DOHH2 (cell line): Measurements from ENCODE around the gene PLB1.

Experiments
- H3F3A ChIP-seq: fragments of 200-600 bp; sonication (generic), shearing (Covaris generic); 2 replicates; pipeline ENCODE4 v1.6.0; 2016; ENCODE audit warnings: antibody characterized with exemption, mild to moderate bottlenecking; ENCODE audit not compliant: control insufficient read depth, insufficient read depth
- H3K27ac ChIP-seq: fragments of 200-600 bp; sonication (generic); 2 replicates; pipeline ENCODE4 v1.5.1; 2014; ENCODE audit warnings: low read depth, mild to moderate bottlenecking, low read length, moderate library complexity
- H3K27me3 ChIP-seq: fragments of 200-600 bp; sonication (generic); 2 replicates; pipeline ENCODE4 v1.6.1; 2014; ENCODE audit warnings: mild to moderate bottlenecking, low read length, mixed read lengths; ENCODE audit not compliant: control insufficient read depth
- H3K36me3 ChIP-seq: fragments of 200-600 bp; sonication (generic); 2 replicates; pipeline ENCODE4 v1.6.1; 2014; ENCODE audit warnings: mild to moderate bottlenecking, low read length, moderate library complexity, mixed read lengths; ENCODE audit not compliant: control insufficient read depth
- H3K4me1 ChIP-seq: fragments of 200-600 bp; sonication (generic); 2 replicates; pipeline ENCODE4 v1.6.1; 2014; ENCODE audit warnings: mild to moderate bottlenecking, low read length, mixed read lengths; ENCODE audit not compliant: control insufficient read depth
- H3K4me2 ChIP-seq: fragments of 200-600 bp; sonication (generic); 2 replicates; pipeline ENCODE4 v1.6.0; 2014; ENCODE audit warnings: mild to moderate bottlenecking, low read length, moderate library complexity
- H3K4me3 ChIP-seq: fragments of 200-600 bp; sonication (generic); 2 replicates; pipeline ENCODE4 v1.5.1; 2014; ENCODE audit warnings: mild to moderate bottlenecking, low read length, mixed read lengths
- H3K79me2 ChIP-seq: fragments of 200-600 bp; sonication (generic); 2 replicates; pipeline ENCODE4 v1.6.1; 2014; ENCODE audit warnings: mild to moderate bottlenecking, low read length, mixed read lengths; ENCODE audit not compliant: control insufficient read depth
- H3K9me2 ChIP-seq: fragments of 200-600 bp; sonication (generic); replicated peaks from 2 replicates; pipeline ENCODE4 v1.6.1; 2014; ENCODE audit warnings: mild to moderate bottlenecking, low read length, mixed read lengths; ENCODE audit not compliant: control insufficient read depth
- H3K9me3 ChIP-seq: fragments of 200-600 bp; sonication (generic); 2 replicates; pipeline ENCODE4 v1.6.1; 2014; ENCODE audit warnings: antibody characterized with exemption, low read length, mixed read lengths; ENCODE audit not compliant: control insufficient read depth, insufficient read depth
- H4K20me1 ChIP-seq: fragments of 200-600 bp; sonication (generic); 2 replicates; pipeline ENCODE4 v1.6.0; 2014; ENCODE audit warnings: low read depth, mild to moderate bottlenecking, antibody characterized with exemption, low read length, moderate library complexity; ENCODE audit not compliant: control insufficient read depth, insufficient read depth
- CTCF ChIP-seq: fragments of 200-600 bp; sonication (generic); IDR thresholded peaks from one replicate; pipeline ENCODE4 v1.5.1; 2014; ENCODE audit warnings: antibody characterized with exemption, mild to moderate bottlenecking, low read depth, low read length; ENCODE audit not compliant: poor library complexity, severe bottlenecking
- EZH2phosphoT487 ChIP-seq: fragments of 200-600 bp; sonication (generic); IDR thresholded peaks from 2 replicates; pipeline ENCODE4 v1.6.1; 2017; ENCODE audit warnings: borderline replicate concordance, mild to moderate bottlenecking, antibody characterized with exemption, low read length, moderate library complexity, mixed read lengths

Gene PLB1

GRCh38 chr2:28613186-28613585 lies 117.3 kb downstream of the PLB1 start:
- Histone ChIP-seq H3K9me2 (no peaks in the 10 kb centered on the region), H3K27me3 (peaks cover 21% of the 10 kb centered on the region), H3K79me2 (no peaks in the 10 kb centered on the region), H3K9me3 (no peaks in the 10 kb centered on the region), H3K36me3 (no peaks in the 10 kb centered on the region), H3F3A (no peaks in the 10 kb centered on the region), H3K4me1 (no peaks in the 10 kb centered on the region), H3K27ac (no peak overlapping the region), H3K4me3 (no peak overlapping the region), H3K4me2 (no peak overlapping the region), H4K20me1 (no peaks in the 10 kb centered on the region)
- no peak for TF ChIP-seq EZH2phosphoT487
- no peak for TF ChIP-seq CTCF

DNA sequence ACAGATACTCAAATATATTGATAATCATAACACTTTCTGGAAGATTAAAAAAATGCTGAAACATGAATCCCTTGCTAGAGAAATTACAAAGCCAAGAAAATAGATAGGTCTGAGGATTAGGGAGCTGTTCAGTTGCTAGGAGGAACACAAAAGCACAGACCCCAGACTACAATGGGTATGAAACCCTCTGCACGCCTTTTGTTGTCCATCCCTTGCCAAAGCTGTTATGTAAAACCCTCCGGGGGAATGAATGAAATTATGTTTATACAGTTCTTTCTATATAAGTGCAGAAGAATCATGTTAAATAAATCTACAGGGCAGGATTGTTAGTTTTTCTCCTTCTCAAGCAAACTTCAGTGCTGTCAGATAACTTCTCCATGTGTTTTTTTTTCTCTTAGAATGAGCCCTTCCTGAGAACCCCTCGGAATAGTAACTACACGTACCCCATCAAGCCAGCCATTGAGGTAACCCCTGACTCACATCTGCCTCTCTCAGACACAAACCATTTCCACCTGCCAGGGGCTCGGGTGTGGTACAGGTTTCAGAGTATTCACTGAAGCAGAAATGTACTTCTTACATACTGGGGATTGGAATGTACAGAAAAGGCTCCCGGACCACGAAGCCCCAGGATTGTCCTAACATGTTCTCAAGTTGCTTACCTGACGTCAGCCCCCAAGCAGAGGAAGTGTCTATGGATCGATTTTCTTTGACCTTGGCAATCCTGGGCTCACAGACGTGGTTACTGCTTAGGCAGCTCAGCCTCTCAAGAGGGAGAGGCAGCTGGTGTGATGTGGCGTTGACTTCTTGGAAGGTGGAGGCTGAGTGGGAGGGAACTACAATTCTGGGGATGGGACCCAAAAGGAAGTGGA lies 118.0 kb downstream of the PLB1 start:
- H3K4me2 ChIP-seq, result no peak overlapping the region
- H4K20me1 ChIP-seq, result no peaks in the 10 kb centered on the region
- TF ChIP-seq CTCF, result no peak
- TF ChIP-seq EZH2phosphoT487, result no peak
- H3K27ac ChIP-seq, result no peak overlapping the region
- no peaks in the 10 kb centered on the region for H3K9me2 ChIP-seq
- no peaks in the 10 kb centered on the region for H3K4me1 ChIP-seq
- H3K9me3 ChIP-seq, result no peaks in the 10 kb centered on the region
- no peaks in the 10 kb centered on the region for H3K36me3 ChIP-seq
- peaks cover 14% of the 10 kb centered on the region for H3K27me3 ChIP-seq
- H3F3A ChIP-seq, result no peaks in the 10 kb centered on the region
- H3K4me3 ChIP-seq, result no peak overlapping the region
- H3K79me2 ChIP-seq, result no peaks in the 10 kb centered on the region

GRCh38 chr2:28615706-28616105 lies 119.8 kb downstream of the PLB1 start:
- no peaks in the 10 kb centered on the region for H3F3A ChIP-seq
- H3K36me3 ChIP-seq, result no peaks in the 10 kb centered on the region
- H3K9me3 ChIP-seq, result no peaks in the 10 kb centered on the region
- no peak overlapping the region for H3K4me3 ChIP-seq
- TF ChIP-seq EZH2phosphoT487, result no peak
- TF ChIP-seq CTCF, result no peak
- H4K20me1 ChIP-seq, result no peaks in the 10 kb centered on the region
- no peak overlapping the region for H3K27ac ChIP-seq
- peaks cover 2% of the 10 kb centered on the region for H3K27me3 ChIP-seq
- H3K4me2 ChIP-seq, result no peak overlapping the region
- no peaks in the 10 kb centered on the region for H3K9me2 ChIP-seq
- H3K4me1 ChIP-seq, result no peaks in the 10 kb centered on the region
- H3K79me2 ChIP-seq, result no peaks in the 10 kb centered on the region
